Osteocyte (in vitro differentiated cells): ENCODE results near the gene OSER1. TPM values are rescaled to one million over a fixed set of nuclear protein-coding genes. Genes with fewer than 3 reads are reported as not detected.

Experiments used
- DNase-seq: peaks from one replicate; pipeline ENCODE4 v3.0.0; 2021; ENCODE audit warnings: mixed read lengths; ENCODE audit not compliant: unreplicated experiment; ENCODE audit errors: extremely low spot score
- H3K27ac Mint-ChIP-seq: one replicate; pipeline ENCODE4 v1.8.0; 2021; ENCODE audit warnings: mild to moderate bottlenecking, mixed read lengths; ENCODE audit not compliant: unreplicated experiment
- H3K27me3 Mint-ChIP-seq: one replicate; pipeline ENCODE4 v1.8.0; 2021; ENCODE audit warnings: mixed read lengths; ENCODE audit not compliant: unreplicated experiment
- H3K36me3 Mint-ChIP-seq: one replicate; pipeline ENCODE4 v1.8.0; 2021; ENCODE audit warnings: mixed read lengths; ENCODE audit not compliant: unreplicated experiment
- H3K4me1 Mint-ChIP-seq: one replicate; pipeline ENCODE4 v1.8.0; 2021; ENCODE audit warnings: mixed read lengths; ENCODE audit not compliant: unreplicated experiment
- H3K4me3 Mint-ChIP-seq: one replicate; pipeline ENCODE4 v1.8.0; 2021; ENCODE audit warnings: mild to moderate bottlenecking, moderate library complexity, mixed read lengths; ENCODE audit not compliant: unreplicated experiment
- H3K9me3 Mint-ChIP-seq: one replicate; pipeline ENCODE4 v1.8.0; 2021; ENCODE audit warnings: mixed read lengths; ENCODE audit not compliant: unreplicated experiment
- total RNA-seq: library from RNA; stranded (reverse); gene quantifications from 2 replicates; pipeline ENCODE4 v1.2.1, GENCODE V29; 2021
- TF ChIP-seq, protein P1 (sequence below): fragments of 200-600 bp; sonication (generic); IDR thresholded peaks from 2 replicates; pipeline ENCODE4 v1.5.0; 2021; ENCODE audit warnings: antibody characterized with exemption, mild to moderate bottlenecking, moderate library complexity

The OSER1 gene
- total RNA-seq, 1 donor from 2014 or later, result 41.2 TPM

DNA sequence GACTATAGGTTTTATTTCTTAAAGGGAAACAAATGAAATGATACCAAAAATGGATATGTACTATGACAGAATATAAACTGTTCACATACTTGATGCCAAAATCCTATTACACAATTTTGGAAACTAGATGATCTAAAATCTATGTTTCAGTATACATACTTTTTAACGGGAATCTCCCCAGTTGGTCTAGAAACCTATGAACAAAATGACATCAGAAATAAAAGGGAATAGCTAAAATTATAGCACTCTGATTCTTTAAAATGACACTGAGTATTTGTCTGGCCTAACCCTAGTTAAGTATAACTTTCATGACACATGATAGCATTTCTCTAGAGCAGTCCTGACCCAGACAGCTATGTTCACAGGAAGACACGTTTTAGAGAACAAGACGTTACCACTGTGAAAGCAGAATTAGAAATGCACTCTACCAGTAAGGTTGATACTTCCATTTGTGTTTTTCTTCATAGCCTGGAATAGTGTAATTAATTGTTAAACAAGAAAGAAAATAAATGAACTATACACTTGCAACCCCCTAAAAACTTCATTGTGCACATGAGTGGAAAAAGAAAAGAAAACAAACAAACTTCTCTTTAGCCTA, 3.3 kb downstream of the OSER1 start:
- Mint-ChIP-seq H3K36me3 (peaks cover 15% of the 10 kb centered on the region), H3K4me1 (peaks cover 76% of the 10 kb centered on the region), H3K4me3 (peak overlapping the region; percentile 52), H3K27me3 (no peaks in the 10 kb centered on the region), H3K9me3 (no peaks in the 10 kb centered on the region), H3K27ac (peak overlapping the region; percentile 76)
- no peak for DNase-seq
- TF ChIP-seq, protein P1, sequence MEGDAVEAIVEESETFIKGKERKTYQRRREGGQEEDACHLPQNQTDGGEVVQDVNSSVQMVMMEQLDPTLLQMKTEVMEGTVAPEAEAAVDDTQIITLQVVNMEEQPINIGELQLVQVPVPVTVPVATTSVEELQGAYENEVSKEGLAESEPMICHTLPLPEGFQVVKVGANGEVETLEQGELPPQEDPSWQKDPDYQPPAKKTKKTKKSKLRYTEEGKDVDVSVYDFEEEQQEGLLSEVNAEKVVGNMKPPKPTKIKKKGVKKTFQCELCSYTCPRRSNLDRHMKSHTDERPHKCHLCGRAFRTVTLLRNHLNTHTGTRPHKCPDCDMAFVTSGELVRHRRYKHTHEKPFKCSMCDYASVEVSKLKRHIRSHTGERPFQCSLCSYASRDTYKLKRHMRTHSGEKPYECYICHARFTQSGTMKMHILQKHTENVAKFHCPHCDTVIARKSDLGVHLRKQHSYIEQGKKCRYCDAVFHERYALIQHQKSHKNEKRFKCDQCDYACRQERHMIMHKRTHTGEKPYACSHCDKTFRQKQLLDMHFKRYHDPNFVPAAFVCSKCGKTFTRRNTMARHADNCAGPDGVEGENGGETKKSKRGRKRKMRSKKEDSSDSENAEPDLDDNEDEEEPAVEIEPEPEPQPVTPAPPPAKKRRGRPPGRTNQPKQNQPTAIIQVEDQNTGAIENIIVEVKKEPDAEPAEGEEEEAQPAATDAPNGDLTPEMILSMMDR, result no peak

- H3K9me3 Mint-ChIP-seq, result no peaks in the 10 kb centered on the region
- DNase-seq, result no peak
- no peaks in the 10 kb centered on the region for H3K27me3 Mint-ChIP-seq
- peak overlapping the region; percentile 84 for H3K27ac Mint-ChIP-seq
- no peak overlapping the region for H3K4me3 Mint-ChIP-seq
- TF ChIP-seq, protein P1, result no peak
- H3K36me3 Mint-ChIP-seq, result peaks cover 24% of the 10 kb centered on the region
- H3K4me1 Mint-ChIP-seq, result peaks cover 72% of the 10 kb centered on the region
Measured at GRCh38 chr20:44206132-44206531, 4.4 kb downstream of the OSER1 start.

DNA sequence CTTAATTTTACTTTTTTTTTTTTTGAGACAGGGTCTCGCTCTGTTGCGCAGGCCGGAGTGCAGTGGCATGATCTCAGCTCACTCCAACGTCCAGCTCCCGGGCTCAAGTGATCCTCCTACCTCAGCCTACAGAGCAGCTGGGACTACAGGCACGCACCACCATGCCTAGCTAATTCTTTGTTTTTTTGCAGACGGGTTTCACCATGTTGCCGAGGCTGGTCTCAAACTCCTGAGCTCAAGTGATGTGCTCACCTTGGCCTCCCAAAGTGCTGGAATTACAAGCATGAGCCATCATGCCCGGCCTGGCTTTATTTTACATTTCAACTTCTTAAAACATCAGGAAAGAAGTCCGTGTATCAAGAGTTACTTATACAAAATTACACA, 5.7 kb downstream of the OSER1 start:
- TF ChIP-seq, protein P1, result no peak
- H3K27ac Mint-ChIP-seq, result peak overlapping the region; percentile 84

DNA sequence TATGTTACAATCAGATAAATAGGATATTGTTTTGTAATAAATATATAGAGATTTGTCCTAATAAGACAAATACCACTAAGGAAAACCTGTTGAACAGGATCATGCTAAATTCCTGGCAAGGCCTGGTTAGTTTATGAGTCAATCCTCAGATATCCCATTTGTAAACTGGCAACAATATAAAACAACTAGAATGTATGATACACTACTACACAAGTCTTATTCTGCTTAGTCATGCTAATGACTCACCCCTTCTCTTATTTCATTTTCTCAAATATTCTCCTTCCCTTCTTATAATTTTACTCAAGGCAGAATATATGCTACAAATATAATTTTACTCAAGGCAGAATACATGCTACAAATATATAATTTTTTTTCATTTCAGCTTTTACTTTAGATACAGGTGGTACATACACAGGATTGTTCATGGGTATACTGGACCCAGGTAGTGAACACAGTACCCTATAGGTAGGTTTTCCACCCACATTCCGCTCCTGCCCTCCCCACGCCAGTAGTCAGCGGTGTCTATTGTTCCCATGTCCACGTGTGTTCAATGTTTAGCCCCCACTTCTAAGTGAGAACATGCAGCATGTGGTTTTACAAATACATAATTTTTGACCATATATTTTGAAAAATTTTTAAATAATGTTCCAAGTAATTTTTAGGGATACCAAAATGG, 6.3 kb downstream of the OSER1 start:
- peaks cover 40% of the 10 kb centered on the region for H3K36me3 Mint-ChIP-seq
- DNase-seq, result no peak
- no peaks in the 10 kb centered on the region for H3K9me3 Mint-ChIP-seq
- peak overlapping the region; percentile 84 for H3K27ac Mint-ChIP-seq
- no peak overlapping the region for H3K4me3 Mint-ChIP-seq
- no peaks in the 10 kb centered on the region for H3K27me3 Mint-ChIP-seq
- peaks cover 72% of the 10 kb centered on the region for H3K4me1 Mint-ChIP-seq
- TF ChIP-seq, protein P1, result no peak

More for the DNA sequence above, 5.7 kb downstream of the OSER1 start:
- no peak for DNase-seq
- peaks cover 77% of the 10 kb centered on the region for H3K4me1 Mint-ChIP-seq
- H3K4me3 Mint-ChIP-seq, result no peak overlapping the region
- peaks cover 35% of the 10 kb centered on the region for H3K36me3 Mint-ChIP-seq
- H3K9me3 Mint-ChIP-seq, result no peaks in the 10 kb centered on the region
- H3K27me3 Mint-ChIP-seq, result no peaks in the 10 kb centered on the region

GRCh38 chr20:44203161-44203560, 7.4 kb downstream of the OSER1 start:
- DNase-seq, result no peak
- TF ChIP-seq, protein P1, result no peak
- H3K36me3 Mint-ChIP-seq, result peaks cover 46% of the 10 kb centered on the region
- no peak overlapping the region for H3K4me3 Mint-ChIP-seq
- H3K27ac Mint-ChIP-seq, result peak overlapping the region; percentile 84
- H3K9me3 Mint-ChIP-seq, result no peaks in the 10 kb centered on the region
- peaks cover 61% of the 10 kb centered on the region for H3K4me1 Mint-ChIP-seq
- no peaks in the 10 kb centered on the region for H3K27me3 Mint-ChIP-seq
